ENCODE data around the gene NPFFR1.

DNA sequence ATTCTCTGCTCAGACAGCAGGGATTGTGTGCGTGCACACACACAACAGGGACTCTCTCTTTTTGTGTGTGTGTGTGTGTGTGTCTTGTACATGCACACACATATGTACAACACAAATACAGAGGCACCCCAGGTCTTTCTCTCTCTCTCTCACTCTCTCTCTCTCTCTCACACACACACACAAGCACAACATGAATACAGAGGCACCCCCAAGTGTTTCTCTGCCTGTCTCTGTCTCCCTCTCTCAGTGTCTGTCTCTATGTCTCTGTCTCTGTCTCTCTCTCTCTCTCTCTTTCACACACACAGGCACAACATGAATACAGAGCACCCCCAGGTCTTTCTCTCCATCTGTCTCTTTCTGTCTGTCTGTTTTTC is 746 bp downstream of the NPFFR1 start:
- TF ChIP-seq POLR2AphosphoS5 (IDR thresholded peaks at IDR 0.05) (no peak), POLR2A (IDR thresholded peaks at IDR 0.05) (no peak), EP300 (IDR thresholded peaks at IDR 0.05; ENCODE audit: low read depth) (no peak)
- TF ChIP-seq, protein P1, sequence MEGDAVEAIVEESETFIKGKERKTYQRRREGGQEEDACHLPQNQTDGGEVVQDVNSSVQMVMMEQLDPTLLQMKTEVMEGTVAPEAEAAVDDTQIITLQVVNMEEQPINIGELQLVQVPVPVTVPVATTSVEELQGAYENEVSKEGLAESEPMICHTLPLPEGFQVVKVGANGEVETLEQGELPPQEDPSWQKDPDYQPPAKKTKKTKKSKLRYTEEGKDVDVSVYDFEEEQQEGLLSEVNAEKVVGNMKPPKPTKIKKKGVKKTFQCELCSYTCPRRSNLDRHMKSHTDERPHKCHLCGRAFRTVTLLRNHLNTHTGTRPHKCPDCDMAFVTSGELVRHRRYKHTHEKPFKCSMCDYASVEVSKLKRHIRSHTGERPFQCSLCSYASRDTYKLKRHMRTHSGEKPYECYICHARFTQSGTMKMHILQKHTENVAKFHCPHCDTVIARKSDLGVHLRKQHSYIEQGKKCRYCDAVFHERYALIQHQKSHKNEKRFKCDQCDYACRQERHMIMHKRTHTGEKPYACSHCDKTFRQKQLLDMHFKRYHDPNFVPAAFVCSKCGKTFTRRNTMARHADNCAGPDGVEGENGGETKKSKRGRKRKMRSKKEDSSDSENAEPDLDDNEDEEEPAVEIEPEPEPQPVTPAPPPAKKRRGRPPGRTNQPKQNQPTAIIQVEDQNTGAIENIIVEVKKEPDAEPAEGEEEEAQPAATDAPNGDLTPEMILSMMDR (IDR thresholded peaks at IDR 0.05), result no peak

Data from transverse colon (tissue), 4 donors.